Glutamatergic neuron (in vitro differentiated cells): ENCODE measurements around the gene ZNF793. TPM values are rescaled to one million over a fixed set of nuclear protein-coding genes. Genes with fewer than 3 reads are reported as not detected.

Source experiments
- DNase-seq: peaks from one replicate; pipeline ENCODE4 v3.0.0; 2022
- H3K27ac Mint-ChIP-seq: one replicate; pipeline ENCODE4 v1.8.0; 2020; ENCODE audit warnings: mild to moderate bottlenecking, mixed read lengths, inconsistent platforms; ENCODE audit not compliant: unreplicated experiment
- H3K27me3 Mint-ChIP-seq: one replicate; pipeline ENCODE4 v1.8.0; 2020; ENCODE audit warnings: mild to moderate bottlenecking, moderate library complexity, mixed read lengths, inconsistent platforms; ENCODE audit not compliant: unreplicated experiment
- H3K36me3 Mint-ChIP-seq: one replicate; pipeline ENCODE4 v1.8.0; 2020; ENCODE audit warnings: mild to moderate bottlenecking, mixed read lengths, inconsistent platforms; ENCODE audit not compliant: unreplicated experiment
- H3K4me1 Mint-ChIP-seq: one replicate; pipeline ENCODE4 v1.8.0; 2020; ENCODE audit warnings: mild to moderate bottlenecking, low read depth, mixed read lengths, inconsistent platforms; ENCODE audit not compliant: unreplicated experiment
- H3K4me3 Mint-ChIP-seq: one replicate; pipeline ENCODE4 v1.8.0; 2020; ENCODE audit warnings: mild to moderate bottlenecking, mixed read lengths, inconsistent platforms; ENCODE audit not compliant: unreplicated experiment
- H3K9me3 Mint-ChIP-seq: one replicate; pipeline ENCODE4 v1.8.0; 2020; ENCODE audit warnings: mild to moderate bottlenecking, moderate library complexity, mixed read lengths, inconsistent platforms; ENCODE audit not compliant: unreplicated experiment
- long read RNA-seq: library from polyadenylated mRNA; unstranded; transcript quantifications from one replicate; pipeline ENCODE4 v2.0.0, GENCODE V29; 2020; ENCODE audit not compliant: unreplicated experiment
- total RNA-seq: library from RNA; stranded (reverse); fragmentation: NEBNext Ultra II Directional; extraction: Animal tissue kit (Norgen Biotek cat#: 25700); gene quantifications from one replicate; pipeline ENCODE4 v1.2.1, GENCODE V29; 2021; ENCODE audit not compliant: unreplicated experiment
- TF ChIP-seq, protein P1 (sequence below): fragments of 200-600 bp; sonication (generic); IDR thresholded peaks from one replicate; pipeline ENCODE4 v1.5.0; 2021; ENCODE audit not compliant: partially characterized antibody, unreplicated experiment

Gene ZNF793
- 19.4 TPM for total RNA-seq
- long read RNA-seq, partial matches to known transcripts, result 2 of 4 reads
- long read RNA-seq, other reads (novel, unspliced or antisense), result 2 of 4 reads

DNA sequence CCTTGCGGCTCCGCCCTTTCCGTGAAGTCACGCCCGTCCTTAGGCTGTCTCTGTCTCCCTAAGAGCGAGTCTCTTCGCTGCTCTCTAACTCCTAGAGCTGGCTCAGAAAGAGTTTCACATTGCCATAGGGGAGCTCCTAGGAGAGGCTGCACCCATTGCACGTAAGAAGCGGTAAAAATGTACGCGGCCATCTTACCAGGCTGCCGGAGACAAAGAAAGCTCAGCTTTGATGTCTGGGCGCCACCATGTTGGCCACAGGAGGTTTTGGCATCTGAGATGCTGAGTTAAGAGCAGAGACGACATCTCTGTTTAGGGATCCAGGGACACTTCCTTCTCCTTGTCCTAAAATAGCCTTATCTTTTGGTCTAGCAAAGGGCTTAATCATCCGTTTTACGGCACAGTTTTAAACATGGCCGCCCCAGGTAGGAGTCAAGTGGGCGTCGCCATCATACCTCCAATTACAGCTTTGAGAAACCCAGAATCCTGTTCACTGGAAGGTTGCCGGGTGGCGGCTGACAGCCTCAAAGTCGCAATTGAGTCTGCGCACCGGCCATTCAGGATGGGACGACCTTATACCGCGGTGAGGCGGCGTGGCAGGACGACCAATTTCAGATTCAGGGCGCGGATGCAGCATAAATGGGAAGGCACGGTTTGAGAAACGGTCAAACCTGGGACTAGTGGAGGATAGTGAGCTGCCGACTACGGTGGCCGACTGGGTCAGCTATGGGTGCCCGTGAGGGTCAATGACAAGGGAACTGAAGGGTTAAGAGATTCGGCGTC is at the start of gene ZNF793:
Gene ZNF793, plus strand, starts transcription at position 553 of the 780 bp plus-strand sequence. CDS start 16,501 bp downstream, outside the sequence.
- no peak within 1 kb of the TSS for H3K4me3 Mint-ChIP-seq
- no peaks in the 10 kb centered on the region for H3K27me3 Mint-ChIP-seq
- H3K4me1 Mint-ChIP-seq, result no peaks in the 10 kb centered on the region
- H3K36me3 Mint-ChIP-seq, result peaks cover 24% of the 10 kb centered on the region
- TF ChIP-seq, protein P1, sequence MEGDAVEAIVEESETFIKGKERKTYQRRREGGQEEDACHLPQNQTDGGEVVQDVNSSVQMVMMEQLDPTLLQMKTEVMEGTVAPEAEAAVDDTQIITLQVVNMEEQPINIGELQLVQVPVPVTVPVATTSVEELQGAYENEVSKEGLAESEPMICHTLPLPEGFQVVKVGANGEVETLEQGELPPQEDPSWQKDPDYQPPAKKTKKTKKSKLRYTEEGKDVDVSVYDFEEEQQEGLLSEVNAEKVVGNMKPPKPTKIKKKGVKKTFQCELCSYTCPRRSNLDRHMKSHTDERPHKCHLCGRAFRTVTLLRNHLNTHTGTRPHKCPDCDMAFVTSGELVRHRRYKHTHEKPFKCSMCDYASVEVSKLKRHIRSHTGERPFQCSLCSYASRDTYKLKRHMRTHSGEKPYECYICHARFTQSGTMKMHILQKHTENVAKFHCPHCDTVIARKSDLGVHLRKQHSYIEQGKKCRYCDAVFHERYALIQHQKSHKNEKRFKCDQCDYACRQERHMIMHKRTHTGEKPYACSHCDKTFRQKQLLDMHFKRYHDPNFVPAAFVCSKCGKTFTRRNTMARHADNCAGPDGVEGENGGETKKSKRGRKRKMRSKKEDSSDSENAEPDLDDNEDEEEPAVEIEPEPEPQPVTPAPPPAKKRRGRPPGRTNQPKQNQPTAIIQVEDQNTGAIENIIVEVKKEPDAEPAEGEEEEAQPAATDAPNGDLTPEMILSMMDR, result no peak
- H3K27ac Mint-ChIP-seq, result no peak within 1 kb of the TSS
- DNase-seq, result peak; percentile 96
- H3K9me3 Mint-ChIP-seq, result peaks cover 1% of the 10 kb centered on the region

DNA sequence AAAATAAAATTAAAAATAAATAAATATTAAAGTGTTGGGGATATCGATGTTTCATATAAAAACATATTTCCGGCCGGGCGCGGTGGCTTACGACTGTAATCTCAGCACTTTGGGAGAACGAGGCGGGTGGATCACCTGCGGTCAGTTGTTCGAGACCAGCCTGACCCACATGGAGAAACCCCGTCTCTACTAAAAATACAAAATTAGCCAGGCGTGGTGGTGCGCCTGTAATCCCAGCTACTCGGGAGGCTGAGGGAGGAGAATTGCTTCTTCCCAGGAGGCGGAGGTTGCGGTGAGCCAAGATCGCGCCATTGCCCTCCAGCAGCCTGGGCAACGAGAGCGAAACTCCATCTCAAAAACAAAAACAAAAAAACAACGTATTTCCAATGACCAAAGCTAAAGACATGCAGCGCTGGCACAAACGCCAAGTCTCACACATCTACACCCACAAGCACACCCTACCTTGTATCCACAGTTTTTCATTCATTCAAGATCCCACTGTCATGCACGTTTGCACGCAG is 40.4 kb upstream of the ZNF793 start:
- Mint-ChIP-seq H3K27me3 (peaks cover 10% of the 10 kb centered on the region), H3K27ac (peak overlapping the region; percentile 68), H3K4me3 (peak overlapping the region; percentile 97), H3K36me3 (peaks cover 27% of the 10 kb centered on the region), H3K4me1 (peaks cover 17% of the 10 kb centered on the region), H3K9me3 (peaks cover 26% of the 10 kb centered on the region)
- DNase-seq, result no peak
- TF ChIP-seq, protein P1, result no peak

DNA sequence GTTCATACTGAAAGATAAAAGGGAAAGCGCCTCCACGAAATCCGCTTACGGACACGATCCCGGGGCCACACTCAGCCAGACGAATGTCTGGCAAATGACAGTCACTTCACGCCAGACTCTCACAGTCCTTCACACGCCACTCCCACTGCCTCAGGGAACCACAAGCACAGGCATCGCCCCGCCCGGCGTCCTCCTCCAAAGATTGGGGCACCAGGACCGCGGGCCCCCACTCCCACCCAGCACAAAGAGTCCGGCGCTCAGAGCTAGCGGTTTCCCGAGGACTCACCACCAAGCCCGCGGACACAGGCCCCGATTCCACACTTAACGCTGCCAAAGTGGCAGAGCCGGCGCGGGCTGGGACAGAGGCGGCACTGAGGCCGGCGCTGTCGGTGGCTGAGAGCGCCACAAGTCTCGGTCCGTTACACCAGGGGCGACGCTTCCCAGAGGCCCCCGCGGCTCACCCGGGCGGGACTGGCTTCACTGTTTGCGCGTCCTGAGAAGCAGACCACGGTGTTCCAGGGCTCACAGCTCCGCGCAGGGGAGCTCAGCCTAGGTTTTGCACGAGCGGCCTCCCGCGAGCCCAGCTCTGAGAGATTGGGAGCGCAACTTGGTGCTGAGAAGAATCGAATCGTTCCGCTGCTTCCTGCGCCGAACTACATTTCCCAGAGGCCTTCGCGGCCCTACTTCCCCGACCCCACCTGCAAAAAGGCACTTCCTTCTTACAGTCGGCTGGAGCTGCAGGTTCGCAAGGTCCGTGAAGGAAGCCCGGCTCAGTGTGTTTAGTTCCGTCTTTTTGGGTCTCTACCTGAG is 39.7 kb upstream of the ZNF793 start, which contains the start of gene ZNF569:
Gene ZNF569, minus strand, starts transcription at position 647 of the 810 bp plus-strand sequence. CDS start 22,523 bp downstream, outside the sequence.
- TF ChIP-seq, protein P1, result no peak
- Mint-ChIP-seq H3K36me3 (peaks cover 27% of the 10 kb centered on the region), H3K9me3 (peaks cover 26% of the 10 kb centered on the region), H3K27me3 (peaks cover 10% of the 10 kb centered on the region), H3K4me1 (peaks cover 17% of the 10 kb centered on the region), H3K27ac (peak within 1 kb of the TSS; percentile 68), H3K4me3 (peak within 1 kb of the TSS; percentile 97)
- peak; percentile 83 for DNase-seq

DNA sequence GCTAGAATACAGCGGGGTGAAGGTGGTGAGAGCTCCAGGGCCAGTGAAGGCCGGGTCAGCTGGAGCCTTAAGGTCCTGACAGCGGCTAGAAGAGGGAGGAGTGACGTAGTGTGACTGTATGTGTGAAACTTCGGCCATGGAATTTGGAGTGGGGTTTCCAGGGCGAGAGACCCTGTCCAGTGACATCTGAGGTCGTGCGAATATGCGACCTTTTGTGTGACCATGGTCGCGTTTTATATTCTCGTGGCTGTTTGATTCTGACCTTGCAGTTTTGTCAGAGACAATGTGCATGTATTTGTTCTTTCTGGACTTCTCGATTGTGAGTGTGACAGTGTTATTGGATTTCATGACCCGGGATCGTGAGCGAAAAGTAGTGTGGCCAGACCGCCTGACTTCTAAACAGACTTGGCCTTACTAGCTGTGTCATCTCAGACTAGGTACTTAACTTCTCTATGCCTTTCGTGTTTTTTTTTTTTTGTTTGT is 39.1 kb upstream of the ZNF793 start:
- TF ChIP-seq, protein P1, result no peak
- Mint-ChIP-seq H3K27ac (peak overlapping the region; percentile 68), H3K36me3 (peaks cover 27% of the 10 kb centered on the region), H3K4me1 (peaks cover 17% of the 10 kb centered on the region), H3K9me3 (peaks cover 26% of the 10 kb centered on the region), H3K27me3 (peaks cover 10% of the 10 kb centered on the region), H3K4me3 (peak overlapping the region; percentile 97)
- DNase-seq, result no peak
